DOHH2 (cell line): ENCODE data around the gene MID1.

Experiments used
- EZH2phosphoT487 ChIP-seq: fragments of 200-600 bp; sonication (generic); IDR thresholded peaks from 2 replicates; pipeline ENCODE4 v1.6.1; 2017; ENCODE audit warnings: borderline replicate concordance, mild to moderate bottlenecking, antibody characterized with exemption, low read length, moderate library complexity, mixed read lengths
- TF ChIP-seq, protein P1 (sequence below): fragments of 200-600 bp; sonication (generic); IDR thresholded peaks from one replicate; pipeline ENCODE4 v1.5.1; 2014; ENCODE audit warnings: antibody characterized with exemption, mild to moderate bottlenecking, low read depth, low read length; ENCODE audit not compliant: poor library complexity, severe bottlenecking

DNA sequence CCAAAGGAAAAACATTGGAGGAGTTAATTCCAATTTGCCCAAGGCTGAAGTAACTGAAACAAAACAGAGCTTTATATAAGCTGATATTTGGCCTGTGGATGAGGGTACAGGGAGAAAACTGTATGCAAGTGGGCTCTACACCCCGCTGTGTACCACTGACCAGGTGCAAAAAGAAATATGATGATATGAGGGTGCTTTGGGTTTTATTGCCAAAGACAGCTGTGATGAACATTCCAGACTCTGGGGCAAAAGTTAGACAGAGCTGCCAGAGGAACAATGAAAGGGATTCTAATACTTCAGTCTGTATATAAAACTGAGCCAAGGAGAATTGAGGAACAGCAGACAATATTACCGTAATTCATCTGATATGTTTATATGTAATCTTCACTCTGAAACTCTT is 117.4 kb downstream of the MID1 start:
- TF ChIP-seq, protein P1, sequence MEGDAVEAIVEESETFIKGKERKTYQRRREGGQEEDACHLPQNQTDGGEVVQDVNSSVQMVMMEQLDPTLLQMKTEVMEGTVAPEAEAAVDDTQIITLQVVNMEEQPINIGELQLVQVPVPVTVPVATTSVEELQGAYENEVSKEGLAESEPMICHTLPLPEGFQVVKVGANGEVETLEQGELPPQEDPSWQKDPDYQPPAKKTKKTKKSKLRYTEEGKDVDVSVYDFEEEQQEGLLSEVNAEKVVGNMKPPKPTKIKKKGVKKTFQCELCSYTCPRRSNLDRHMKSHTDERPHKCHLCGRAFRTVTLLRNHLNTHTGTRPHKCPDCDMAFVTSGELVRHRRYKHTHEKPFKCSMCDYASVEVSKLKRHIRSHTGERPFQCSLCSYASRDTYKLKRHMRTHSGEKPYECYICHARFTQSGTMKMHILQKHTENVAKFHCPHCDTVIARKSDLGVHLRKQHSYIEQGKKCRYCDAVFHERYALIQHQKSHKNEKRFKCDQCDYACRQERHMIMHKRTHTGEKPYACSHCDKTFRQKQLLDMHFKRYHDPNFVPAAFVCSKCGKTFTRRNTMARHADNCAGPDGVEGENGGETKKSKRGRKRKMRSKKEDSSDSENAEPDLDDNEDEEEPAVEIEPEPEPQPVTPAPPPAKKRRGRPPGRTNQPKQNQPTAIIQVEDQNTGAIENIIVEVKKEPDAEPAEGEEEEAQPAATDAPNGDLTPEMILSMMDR = no peak
- no peak for TF ChIP-seq EZH2phosphoT487
